ENCODE measurements around the gene SUGCT.

The SUGCT gene

DNA sequence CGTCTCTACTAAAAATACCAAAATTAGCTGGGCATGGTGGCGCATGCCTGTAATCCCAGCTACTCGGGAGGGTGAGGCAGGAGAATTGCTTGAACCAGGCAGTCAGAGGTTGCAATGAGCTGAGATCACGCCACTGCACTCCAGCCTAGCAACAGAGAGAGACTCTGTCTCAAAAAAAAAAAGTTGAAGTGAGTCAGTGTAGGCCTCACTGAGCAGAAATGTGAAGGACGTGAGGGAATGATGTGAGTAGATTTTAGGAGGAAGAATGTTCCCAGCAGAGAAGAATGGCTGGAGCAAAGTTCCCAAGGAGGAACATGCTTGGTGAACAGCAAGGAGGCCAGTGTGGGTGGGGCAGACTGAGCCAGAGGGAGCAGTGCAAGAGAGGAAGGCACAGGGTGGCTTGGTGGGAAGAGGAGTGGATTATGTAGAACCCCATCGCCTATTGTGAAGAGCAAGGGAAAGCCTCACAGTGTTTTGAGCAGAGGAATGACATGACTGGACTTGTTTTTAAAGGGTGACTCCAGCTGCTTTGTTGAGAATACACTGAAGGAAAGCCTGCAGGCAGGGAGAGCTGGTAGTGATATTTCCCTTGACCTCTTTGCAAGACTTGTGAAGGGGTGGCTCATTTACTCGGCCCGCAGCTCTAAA, 708.7 kb downstream of the SUGCT start:
- Mint-ChIP-seq H3K4me3 (no peak overlapping the region), H3K4me1 (ENCODE audit: low read depth) (no peaks in the 10 kb centered on the region), H3K36me3 (ENCODE audit: low read depth) (no peaks in the 10 kb centered on the region), H3K9me3 (peaks cover 10% of the 10 kb centered on the region), H3K27me3 (ENCODE audit: low read depth) (no peaks in the 10 kb centered on the region), H3K27ac (no peak overlapping the region)

- Mint-ChIP-seq H3K4me1 (ENCODE audit: low read depth) (no peaks in the 10 kb centered on the region), H3K27ac (no peak overlapping the region), H3K4me3 (no peak overlapping the region), H3K9me3 (peaks cover 5% of the 10 kb centered on the region), H3K27me3 (ENCODE audit: low read depth) (no peaks in the 10 kb centered on the region), H3K36me3 (ENCODE audit: low read depth) (no peaks in the 10 kb centered on the region)
Observed at GRCh38 chr7:40845943-40846342, 711.1 kb downstream of the SUGCT start.

- H3K9me3 Mint-ChIP-seq: peaks cover 5% of the 10 kb centered on the region
- no peak overlapping the region for H3K4me3 Mint-ChIP-seq
- H3K36me3 Mint-ChIP-seq (ENCODE audit: low read depth): no peaks in the 10 kb centered on the region
- H3K27me3 Mint-ChIP-seq (ENCODE audit: low read depth): no peaks in the 10 kb centered on the region
- H3K27ac Mint-ChIP-seq: no peak overlapping the region
- no peaks in the 10 kb centered on the region for H3K4me1 Mint-ChIP-seq (ENCODE audit: low read depth)
Observed at GRCh38 chr7:40847921-40848320, 713.1 kb downstream of the SUGCT start.

GRCh38 chr7:40848541-40849221, 713.9 kb downstream of the SUGCT start:
- no peaks in the 10 kb centered on the region for H3K36me3 Mint-ChIP-seq (ENCODE audit: low read depth)
- no peak overlapping the region for H3K4me3 Mint-ChIP-seq
- peaks cover 5% of the 10 kb centered on the region for H3K9me3 Mint-ChIP-seq
- H3K4me1 Mint-ChIP-seq (ENCODE audit: low read depth): no peaks in the 10 kb centered on the region
- H3K27ac Mint-ChIP-seq: no peak overlapping the region
- no peaks in the 10 kb centered on the region for H3K27me3 Mint-ChIP-seq (ENCODE audit: low read depth)

DNA sequence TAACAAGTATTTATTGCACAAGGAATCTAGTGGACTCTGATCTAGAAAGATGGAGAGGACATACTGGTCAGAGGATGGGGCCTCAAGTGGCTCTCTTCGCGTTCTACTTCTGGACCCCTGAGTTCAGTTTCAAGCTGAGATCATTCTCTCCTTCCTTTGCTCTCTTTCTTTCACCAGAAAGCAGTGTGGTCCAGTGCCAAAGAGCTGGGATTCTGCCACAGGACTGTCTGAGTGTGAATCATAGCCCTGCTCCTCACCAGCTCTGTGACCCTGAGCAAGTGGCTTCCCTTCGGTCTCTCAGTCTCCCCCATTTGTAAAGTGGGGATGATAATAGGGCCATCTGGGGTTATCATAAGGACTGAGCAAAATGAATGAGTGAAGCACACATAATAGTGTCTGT, 715.2 kb downstream of the SUGCT start:
- no peak overlapping the region for H3K27ac Mint-ChIP-seq
- H3K4me3 Mint-ChIP-seq: no peak overlapping the region
- peaks cover 5% of the 10 kb centered on the region for H3K9me3 Mint-ChIP-seq
- no peaks in the 10 kb centered on the region for H3K27me3 Mint-ChIP-seq (ENCODE audit: low read depth)
- no peaks in the 10 kb centered on the region for H3K36me3 Mint-ChIP-seq (ENCODE audit: low read depth)
- no peaks in the 10 kb centered on the region for H3K4me1 Mint-ChIP-seq (ENCODE audit: low read depth)

DNA sequence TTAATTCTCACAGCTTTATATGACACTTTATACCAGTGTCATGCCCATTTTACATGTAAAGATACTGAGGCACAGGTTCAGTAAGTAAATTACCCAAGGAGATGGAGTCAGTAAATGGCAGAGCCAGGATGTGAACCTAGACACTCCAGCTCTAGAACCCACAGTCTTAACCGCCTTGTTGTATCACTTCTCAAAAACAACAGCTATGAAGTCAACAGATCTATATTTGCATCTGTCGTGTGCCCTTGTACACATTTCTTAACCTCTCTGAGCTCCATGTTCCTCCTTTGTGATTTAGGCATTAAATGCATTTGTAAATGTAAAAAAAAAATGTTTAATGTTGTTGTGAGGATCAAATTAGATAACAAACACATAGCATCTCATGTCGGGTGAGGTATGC, 716.2 kb downstream of the SUGCT start:
- Mint-ChIP-seq H3K27ac (no peak overlapping the region), H3K27me3 (ENCODE audit: low read depth) (no peaks in the 10 kb centered on the region), H3K4me1 (ENCODE audit: low read depth) (no peaks in the 10 kb centered on the region), H3K9me3 (peaks cover 7% of the 10 kb centered on the region), H3K4me3 (no peak overlapping the region), H3K36me3 (ENCODE audit: low read depth) (no peaks in the 10 kb centered on the region)

DNA sequence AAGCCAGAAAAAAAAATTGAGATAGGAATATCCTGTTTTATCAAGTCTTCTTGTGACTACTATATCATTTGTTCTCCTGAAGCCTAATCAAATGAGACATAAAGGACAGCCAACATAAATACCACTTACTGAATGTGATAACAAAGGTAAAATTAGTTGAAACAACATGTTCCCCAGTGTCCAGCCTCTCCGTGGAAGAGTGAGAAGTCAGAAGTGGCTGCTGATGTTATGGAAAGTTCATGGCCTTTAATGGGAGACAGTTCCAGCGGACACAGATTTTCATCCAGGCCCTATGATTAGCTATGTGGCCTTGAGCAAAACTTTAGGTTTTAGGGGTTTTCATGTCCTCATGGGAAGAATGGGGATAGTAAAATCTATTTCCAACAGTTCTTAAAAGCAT, 724.3 kb downstream of the SUGCT start:
- H3K27me3 Mint-ChIP-seq (ENCODE audit: low read depth): no peaks in the 10 kb centered on the region
- no peak overlapping the region for H3K4me3 Mint-ChIP-seq
- no peaks in the 10 kb centered on the region for H3K36me3 Mint-ChIP-seq (ENCODE audit: low read depth)
- H3K27ac Mint-ChIP-seq: no peak overlapping the region
- H3K9me3 Mint-ChIP-seq: peaks cover 4% of the 10 kb centered on the region
- no peaks in the 10 kb centered on the region for H3K4me1 Mint-ChIP-seq (ENCODE audit: low read depth)

DNA sequence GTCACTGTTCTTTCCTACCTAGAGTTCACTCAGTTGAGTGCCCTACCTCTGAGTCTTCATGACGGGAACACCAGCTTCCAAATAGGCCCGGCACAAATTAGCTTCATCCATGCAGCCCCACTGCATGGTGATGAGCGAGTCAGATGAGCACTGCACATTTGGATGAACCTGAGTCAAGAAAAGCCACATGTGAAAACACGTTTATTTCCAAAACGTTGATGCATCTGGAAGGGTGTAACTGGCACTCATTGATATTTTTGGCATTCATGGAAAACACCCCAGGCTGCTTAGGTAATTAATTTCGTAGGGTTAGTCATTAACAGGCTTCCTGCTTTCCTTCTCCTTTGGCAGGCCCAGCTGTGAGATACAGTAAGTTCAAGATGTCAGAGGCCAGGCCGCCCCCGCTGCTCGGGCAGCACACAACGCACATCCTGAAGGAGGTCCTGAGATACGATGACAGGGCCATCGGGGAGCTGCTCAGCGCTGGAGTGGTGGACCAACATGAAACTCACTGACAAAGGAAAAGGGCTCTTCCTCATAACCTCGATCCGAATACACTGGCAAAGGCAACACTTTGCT, 725.2 kb downstream of the SUGCT start:
- H3K9me3 Mint-ChIP-seq: peaks cover 4% of the 10 kb centered on the region
- H3K36me3 Mint-ChIP-seq (ENCODE audit: low read depth): no peaks in the 10 kb centered on the region
- H3K27ac Mint-ChIP-seq: no peak overlapping the region
- no peaks in the 10 kb centered on the region for H3K4me1 Mint-ChIP-seq (ENCODE audit: low read depth)
- H3K4me3 Mint-ChIP-seq: no peak overlapping the region
- H3K27me3 Mint-ChIP-seq (ENCODE audit: low read depth): no peaks in the 10 kb centered on the region

GRCh38 chr7:40865441-40866233, 730.8 kb downstream of the SUGCT start:
- Mint-ChIP-seq H3K36me3 (ENCODE audit: low read depth) (no peaks in the 10 kb centered on the region), H3K4me3 (no peak overlapping the region), H3K9me3 (no peaks in the 10 kb centered on the region), H3K4me1 (ENCODE audit: low read depth) (no peaks in the 10 kb centered on the region), H3K27me3 (ENCODE audit: low read depth) (no peaks in the 10 kb centered on the region), H3K27ac (no peak overlapping the region)

- Mint-ChIP-seq H3K36me3 (ENCODE audit: low read depth) (no peaks in the 10 kb centered on the region), H3K9me3 (peaks cover under 1% of the 10 kb centered on the region), H3K27me3 (ENCODE audit: low read depth) (no peaks in the 10 kb centered on the region), H3K4me3 (no peak overlapping the region), H3K27ac (no peak overlapping the region), H3K4me1 (ENCODE audit: low read depth) (no peaks in the 10 kb centered on the region)
Observed at GRCh38 chr7:40866601-40867000, 731.8 kb downstream of the SUGCT start.

- peaks cover 8% of the 10 kb centered on the region for H3K9me3 Mint-ChIP-seq
- no peaks in the 10 kb centered on the region for H3K36me3 Mint-ChIP-seq (ENCODE audit: low read depth)
- no peaks in the 10 kb centered on the region for H3K4me1 Mint-ChIP-seq (ENCODE audit: low read depth)
- no peaks in the 10 kb centered on the region for H3K27me3 Mint-ChIP-seq (ENCODE audit: low read depth)
- no peak overlapping the region for H3K4me3 Mint-ChIP-seq
- no peak overlapping the region for H3K27ac Mint-ChIP-seq
Observed at GRCh38 chr7:40870108-40870507, 735.3 kb downstream of the SUGCT start.

DNA sequence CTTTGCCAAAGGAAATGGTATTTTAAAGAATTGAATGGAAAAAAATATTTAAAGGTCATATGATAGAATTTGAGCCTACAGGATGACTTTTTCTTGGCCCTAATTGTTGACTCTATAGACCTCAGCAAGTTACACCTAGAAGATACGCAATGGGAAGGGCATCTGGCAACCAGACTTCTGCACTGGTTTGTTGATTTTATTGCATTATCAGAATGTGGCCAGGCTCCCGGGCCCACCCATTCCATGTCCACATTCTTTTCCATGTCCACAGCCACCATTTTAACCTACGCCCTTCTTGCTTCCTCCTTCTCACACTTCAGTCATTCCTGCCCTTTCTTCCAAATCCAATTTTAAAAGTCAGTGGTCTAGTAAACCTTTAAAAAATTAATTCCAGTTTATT, 738.4 kb downstream of the SUGCT start:
- Mint-ChIP-seq H3K9me3 (peaks cover 13% of the 10 kb centered on the region), H3K4me3 (no peak overlapping the region), H3K36me3 (ENCODE audit: low read depth) (no peaks in the 10 kb centered on the region), H3K27ac (no peak overlapping the region), H3K27me3 (ENCODE audit: low read depth) (no peaks in the 10 kb centered on the region), H3K4me1 (ENCODE audit: low read depth) (no peaks in the 10 kb centered on the region)

DNA sequence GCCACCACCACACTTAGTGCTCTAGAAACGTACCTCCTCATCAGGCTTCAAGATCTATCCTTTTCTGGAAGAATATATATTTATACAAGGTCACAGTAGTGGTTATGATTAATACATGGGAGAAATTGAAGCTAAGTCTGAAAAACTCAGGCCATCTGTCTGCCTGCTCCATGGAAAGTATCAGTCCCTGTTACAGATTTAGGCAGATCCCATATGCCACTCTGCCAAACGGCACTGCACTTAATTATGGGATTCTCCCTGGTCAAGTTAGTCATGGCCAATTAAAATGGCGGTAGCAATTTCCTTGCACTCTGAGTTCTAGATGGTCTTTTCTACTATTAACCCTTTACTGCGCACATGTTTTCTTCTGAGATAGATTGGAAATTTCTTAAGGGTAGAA, 740.0 kb downstream of the SUGCT start:
- peaks cover 13% of the 10 kb centered on the region for H3K9me3 Mint-ChIP-seq
- no peak overlapping the region for H3K4me3 Mint-ChIP-seq
- no peak overlapping the region for H3K27ac Mint-ChIP-seq
- no peaks in the 10 kb centered on the region for H3K4me1 Mint-ChIP-seq (ENCODE audit: low read depth)
- no peaks in the 10 kb centered on the region for H3K27me3 Mint-ChIP-seq (ENCODE audit: low read depth)
- H3K36me3 Mint-ChIP-seq (ENCODE audit: low read depth): no peaks in the 10 kb centered on the region

DNA sequence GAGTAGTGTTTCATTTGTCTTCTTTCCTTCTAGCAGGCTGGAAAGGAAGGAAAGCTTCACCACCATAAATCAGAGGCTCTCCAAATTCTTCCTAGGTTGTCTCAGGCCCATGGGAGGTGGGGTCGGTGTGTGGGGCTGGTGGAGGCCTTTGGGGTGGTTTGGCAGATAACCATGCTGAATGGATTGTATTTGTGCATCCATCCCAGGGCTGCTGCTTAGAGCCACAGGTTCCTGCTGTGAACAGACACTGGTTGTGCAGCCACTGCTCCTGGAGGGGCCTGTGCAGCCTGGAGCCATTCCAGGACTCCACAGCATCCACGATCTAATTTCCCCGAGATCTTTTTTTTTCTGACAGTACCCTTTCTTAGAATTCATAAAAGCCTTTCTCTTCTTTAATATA, 741.8 kb downstream of the SUGCT start:
- Mint-ChIP-seq H3K4me1 (ENCODE audit: low read depth) (no peaks in the 10 kb centered on the region), H3K9me3 (peaks cover 13% of the 10 kb centered on the region), H3K27me3 (ENCODE audit: low read depth) (no peaks in the 10 kb centered on the region), H3K27ac (no peak overlapping the region), H3K4me3 (no peak overlapping the region), H3K36me3 (ENCODE audit: low read depth) (no peaks in the 10 kb centered on the region)

Measured in T-helper 1 cell treated with Interleukin-12 subunit alpha and Interleukin-12 subunit beta and Interleukin-4 antibody, amounts not matched to agents 30 μg/mL and 1 μg/mL, for 36 hours (primary cell).